Muscle layer of duodenum (tissue), 2 donors: ENCODE measurements around the gene SLC26A6.

Experiments used
- H3K27ac ChIP-seq: one replicate; pipeline ENCODE4 v1.7.0; 2013; ENCODE audit warnings: mild to moderate bottlenecking, low read length
- H3K27me3 ChIP-seq: one replicate; pipeline ENCODE4 v1.7.0; 2013; ENCODE audit warnings: low read depth, mild to moderate bottlenecking, control low read depth, low read length
- H3K36me3 ChIP-seq, 2 donors: one replicate each; pipeline ENCODE4 v1.7.0; 2013; ENCODE audit warnings: low read length in 2 of 2, control low read depth in 1 of 2, mild to moderate bottlenecking in 1 of 2; ENCODE audit not compliant: insufficient read depth in 2 of 2, control insufficient read depth in 1 of 2
- H3K4me1 ChIP-seq, 2 donors: one replicate each; pipeline ENCODE4 v1.7.0; 2013; ENCODE audit warnings: low read length in 2 of 2, mild to moderate bottlenecking in 2 of 2, control low read depth in 1 of 2, moderate library complexity in 1 of 2; ENCODE audit not compliant: insufficient read depth in 2 of 2, control insufficient read depth in 1 of 2
- H3K4me3 ChIP-seq, 2 donors: one replicate each; pipeline ENCODE4 v1.7.0; 2013; ENCODE audit warnings: low read length in 2 of 2, low read depth in 1 of 2, mild to moderate bottlenecking in 1 of 2
- H3K9me3 ChIP-seq, 2 donors: one replicate each; pipeline ENCODE4 v1.7.0; 2013; ENCODE audit warnings: low read length in 2 of 2, control low read depth in 1 of 2, mild to moderate bottlenecking in 1 of 2; ENCODE audit not compliant: control insufficient read depth in 1 of 2
- donor health status: healthy.

Gene SLC26A6

DNA sequence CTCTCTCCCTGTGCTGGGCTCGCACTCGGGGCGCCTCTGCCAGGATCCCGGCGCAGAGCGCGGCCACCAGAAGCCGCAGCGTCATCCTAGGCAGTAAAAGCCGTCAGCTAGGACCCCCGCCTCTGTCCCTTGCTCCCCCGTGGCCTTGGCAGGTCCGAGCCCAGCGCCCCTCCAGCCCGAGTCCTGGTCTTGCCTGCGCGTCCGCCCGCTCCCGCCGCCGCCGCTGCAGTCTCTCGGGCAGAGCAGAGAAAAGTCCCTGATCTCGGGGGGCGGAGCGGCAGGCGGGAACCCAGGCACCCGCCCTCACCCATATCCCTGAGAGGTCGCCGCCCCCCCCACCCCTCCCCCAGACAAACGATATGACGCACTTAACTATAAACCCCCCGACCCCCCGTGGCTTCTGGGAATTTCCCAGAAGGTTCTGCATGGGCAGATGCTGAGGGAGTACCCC is 40.2 kb downstream of the SLC26A6 start, which contains the start of gene COL7A1:
COL7A1 (minus strand) TSS at position 255 of the 451 bp plus-strand sequence; CDS start at position 85, 170 bp downstream.
- Histone ChIP-seq H3K36me3 (peaks cover 25 to 26% of the 10 kb centered on the region in 2 donors), H3K4me1 (peaks cover 13 to 42% of the 10 kb centered on the region in 2 donors), H3K9me3 (no peaks in the 10 kb centered on the region), H3K27me3 (peaks cover 4% of the 10 kb centered on the region), H3K4me3 (peak within 1 kb of the TSS; percentile 21 to 53), H3K27ac (peak within 1 kb of the TSS; percentile 16)

DNA sequence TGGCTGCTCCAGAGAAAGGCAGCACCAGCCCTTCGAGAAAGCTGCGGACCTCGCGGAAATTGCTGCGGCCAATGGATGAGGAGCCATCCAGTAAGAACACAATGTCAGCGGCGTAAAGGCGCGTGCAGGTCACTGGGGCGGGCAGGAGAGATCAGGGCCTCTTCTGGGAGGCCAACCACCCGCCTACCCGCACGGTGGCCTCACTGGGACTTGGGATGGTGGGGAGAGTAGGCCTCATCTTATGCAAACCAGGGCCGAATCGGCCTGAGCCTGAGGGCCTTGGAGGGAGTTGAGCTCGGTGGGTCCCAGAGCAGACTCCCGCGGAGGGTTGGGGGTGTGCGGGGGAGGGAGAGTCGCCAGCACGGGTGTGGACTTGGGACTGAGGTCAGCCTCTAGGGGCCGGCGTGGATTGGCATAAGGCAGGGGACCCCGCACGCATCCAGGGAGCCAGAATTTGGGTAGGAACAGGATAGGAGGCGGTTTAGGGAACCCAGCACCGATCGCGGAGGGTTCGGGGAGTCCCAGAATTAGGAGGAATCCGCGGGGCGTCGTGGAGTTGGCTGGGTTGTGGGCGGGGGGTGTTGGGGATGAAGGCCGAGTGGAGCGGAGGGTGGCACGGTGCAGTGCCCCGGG is 40.7 kb downstream of the SLC26A6 start:
- Histone ChIP-seq H3K27me3 (peaks cover 4% of the 10 kb centered on the region), H3K27ac (no peak overlapping the region), H3K4me3 (peak overlapping the region; percentile 21 to 53), H3K36me3 (peaks cover 20 to 21% of the 10 kb centered on the region in 2 donors), H3K4me1 (peaks cover 13 to 36% of the 10 kb centered on the region in 2 donors), H3K9me3 (no peaks in the 10 kb centered on the region)

DNA sequence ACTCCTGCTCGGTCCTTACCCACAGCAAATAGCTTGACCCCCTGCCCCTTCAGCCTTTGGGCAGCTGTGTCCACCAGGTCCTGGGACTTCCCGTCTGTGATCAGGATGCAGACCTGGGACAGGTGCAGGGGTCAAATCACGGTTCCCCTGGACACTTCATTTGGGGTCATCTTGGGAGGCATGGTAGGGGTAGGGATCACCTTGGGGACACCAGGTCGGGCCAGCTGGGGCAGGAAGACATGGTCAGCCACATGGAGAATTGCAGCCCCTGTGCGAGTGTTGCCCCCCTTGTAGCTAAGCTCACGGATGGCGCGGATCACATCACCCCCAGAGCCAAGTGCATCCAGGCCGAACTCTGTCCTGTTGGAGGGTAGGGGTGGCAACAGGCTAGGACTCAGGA is 41.9 kb downstream of the SLC26A6 start:
- Histone ChIP-seq H3K36me3 (peaks cover 8 to 10% of the 10 kb centered on the region in 2 donors), H3K9me3 (no peaks in the 10 kb centered on the region), H3K27me3 (peaks cover 4% of the 10 kb centered on the region), H3K4me3 (no peak overlapping the region), H3K27ac (no peak overlapping the region), H3K4me1 (peaks cover 4 to 24% of the 10 kb centered on the region in 2 donors)

DNA sequence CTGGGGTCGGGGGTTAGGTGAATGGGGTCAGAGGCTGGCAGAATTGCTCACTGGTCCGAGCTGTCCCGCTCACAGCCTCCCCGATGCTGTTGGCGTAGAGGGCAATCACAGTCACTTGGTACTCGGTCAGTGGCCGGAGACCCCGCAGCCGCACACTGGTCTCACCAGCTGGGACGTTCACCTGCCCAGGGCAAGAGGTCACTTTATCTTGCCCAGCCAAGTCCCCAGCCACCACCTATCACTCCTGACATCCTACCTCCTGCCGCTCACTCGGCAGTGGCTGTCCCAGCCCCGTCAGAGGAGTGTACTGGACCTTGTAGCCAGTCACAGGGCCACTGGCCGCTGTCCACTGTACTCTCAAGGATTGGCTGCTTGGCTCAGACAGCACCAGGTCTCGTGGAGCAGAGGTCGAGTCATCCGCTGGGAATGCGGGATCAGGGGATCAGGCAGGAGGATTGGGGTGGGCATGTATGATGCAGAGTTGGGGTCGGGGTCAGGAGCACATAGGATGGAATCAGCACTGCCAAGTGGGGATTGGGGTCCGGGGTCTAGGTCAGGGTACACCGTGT is 42.7 kb downstream of the SLC26A6 start:
- no peak overlapping the region for H3K4me3 ChIP-seq
- H3K36me3 ChIP-seq = peaks cover under 1 to 4% of the 10 kb centered on the region in 2 donors
- no peaks in the 10 kb centered on the region for H3K9me3 ChIP-seq
- no peak overlapping the region for H3K27ac ChIP-seq
- H3K4me1 ChIP-seq = peaks cover 4 to 17% of the 10 kb centered on the region in 2 donors
- peaks cover 4% of the 10 kb centered on the region for H3K27me3 ChIP-seq

DNA sequence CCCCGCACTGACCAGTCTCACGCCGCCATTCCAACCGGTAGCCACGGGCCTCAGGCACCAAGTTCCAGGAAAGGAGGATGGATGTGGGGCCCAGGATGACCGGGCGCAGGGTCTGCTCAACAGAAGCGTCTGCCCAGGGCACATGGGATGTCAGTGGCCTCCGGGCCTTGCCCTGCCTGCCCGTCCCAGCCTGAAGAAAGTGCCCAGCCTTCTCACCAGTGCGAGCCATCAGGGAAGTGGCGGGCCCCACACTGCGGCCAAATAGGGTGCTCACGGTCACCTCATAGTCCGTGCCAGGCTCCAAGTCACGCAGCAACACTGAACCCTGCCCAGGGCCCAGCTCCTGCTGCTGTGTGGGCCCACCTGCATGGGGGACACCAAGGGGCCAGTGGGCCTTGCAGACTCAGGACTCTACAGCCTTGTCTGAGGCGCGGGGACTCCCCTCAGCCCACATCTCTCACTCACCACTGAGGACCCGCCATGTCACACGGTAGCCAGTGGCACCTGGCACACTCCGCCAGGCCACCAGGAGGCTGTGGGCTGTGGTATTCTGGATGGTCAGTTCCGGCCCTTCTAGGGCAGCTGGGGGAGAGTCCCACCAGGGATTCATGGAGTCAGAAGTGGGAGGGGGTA is 43.3 kb downstream of the SLC26A6 start:
- H3K4me3 ChIP-seq = no peak overlapping the region
- H3K4me1 ChIP-seq = peaks cover 4 to 16% of the 10 kb centered on the region in 2 donors
- no peak overlapping the region for H3K27ac ChIP-seq
- H3K36me3 ChIP-seq = peaks cover 0 to 3% of the 10 kb centered on the region in 2 donors
- H3K27me3 ChIP-seq = peaks cover 4% of the 10 kb centered on the region
- no peaks in the 10 kb centered on the region for H3K9me3 ChIP-seq

DNA sequence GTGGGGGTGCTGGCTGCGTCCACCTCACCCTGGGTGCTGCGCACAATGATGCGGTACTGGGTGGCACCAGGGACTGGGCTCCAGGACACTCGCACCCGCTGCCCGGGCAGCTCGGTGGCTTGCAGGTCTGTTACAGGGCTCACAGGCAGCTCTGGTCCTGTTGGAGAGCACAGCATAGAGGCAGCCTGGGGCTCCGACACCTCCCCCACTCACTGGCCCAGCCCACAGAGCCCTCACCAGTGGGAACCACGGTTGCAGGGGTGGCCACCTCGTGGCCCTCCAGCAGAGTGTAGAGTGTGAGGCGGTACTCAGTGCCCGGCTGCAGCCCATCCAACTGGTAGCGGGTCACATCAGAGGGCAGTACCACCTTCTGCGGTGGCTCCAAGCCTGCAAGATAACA is 43.8 kb downstream of the SLC26A6 start:
- no peak overlapping the region for H3K27ac ChIP-seq
- no peaks in the 10 kb centered on the region for H3K9me3 ChIP-seq
- H3K4me3 ChIP-seq = no peak overlapping the region
- H3K36me3 ChIP-seq = peaks cover 0 to 8% of the 10 kb centered on the region in 2 donors
- peaks cover 4% of the 10 kb centered on the region for H3K27me3 ChIP-seq
- H3K4me1 ChIP-seq = peaks cover 4 to 16% of the 10 kb centered on the region in 2 donors

DNA sequence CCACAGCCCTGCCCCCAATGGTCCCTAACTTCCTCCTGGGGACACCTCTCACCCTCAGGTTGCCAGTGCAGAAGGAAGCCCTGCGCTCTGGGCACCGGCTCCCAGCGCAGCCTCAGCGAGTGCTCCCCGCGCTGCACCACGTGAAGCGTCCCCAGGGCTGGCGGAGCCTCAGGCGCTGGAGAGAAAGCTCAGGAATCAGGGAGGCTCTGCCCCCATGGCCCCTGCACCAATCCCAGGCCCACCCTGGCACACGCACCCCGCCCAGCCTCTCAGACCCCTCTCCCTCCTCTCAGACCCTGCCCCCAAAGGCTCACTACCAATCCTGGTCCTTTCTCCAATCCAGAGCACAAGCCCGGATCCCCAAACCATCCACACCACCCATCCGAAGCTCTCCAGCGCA is 47.0 kb downstream of the SLC26A6 start:
- H3K36me3 ChIP-seq = peaks cover 0 to 8% of the 10 kb centered on the region in 2 donors
- H3K9me3 ChIP-seq = no peaks in the 10 kb centered on the region
- no peak overlapping the region for H3K4me3 ChIP-seq
- H3K27ac ChIP-seq = no peak overlapping the region
- no peaks in the 10 kb centered on the region for H3K27me3 ChIP-seq
- no peaks in the 10 kb centered on the region for H3K4me1 ChIP-seq

DNA sequence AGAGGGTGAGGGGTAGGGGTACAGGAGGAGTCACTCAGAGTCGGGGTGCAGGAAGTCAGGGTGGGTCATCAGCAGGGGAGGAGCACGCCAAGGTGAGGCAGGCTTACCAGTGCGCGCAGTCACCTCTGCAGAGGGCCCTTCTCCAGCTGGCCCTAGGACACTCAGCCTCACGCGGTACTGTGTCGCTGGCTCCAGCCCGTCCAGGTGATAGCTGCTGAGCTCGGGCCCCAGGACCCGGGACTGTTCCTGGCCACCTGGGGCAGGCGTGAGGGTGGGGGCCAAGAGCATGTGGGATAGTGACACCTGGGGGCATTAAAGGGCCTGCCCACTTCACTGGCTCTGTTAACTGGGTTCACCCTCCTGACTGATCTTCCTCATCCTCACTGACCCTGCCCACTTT is 47.6 kb downstream of the SLC26A6 start:
- H3K27ac ChIP-seq = no peak overlapping the region
- no peak overlapping the region for H3K4me3 ChIP-seq
- H3K36me3 ChIP-seq = peaks cover 0 to 8% of the 10 kb centered on the region in 2 donors
- no peaks in the 10 kb centered on the region for H3K27me3 ChIP-seq
- no peaks in the 10 kb centered on the region for H3K4me1 ChIP-seq
- no peaks in the 10 kb centered on the region for H3K9me3 ChIP-seq

DNA sequence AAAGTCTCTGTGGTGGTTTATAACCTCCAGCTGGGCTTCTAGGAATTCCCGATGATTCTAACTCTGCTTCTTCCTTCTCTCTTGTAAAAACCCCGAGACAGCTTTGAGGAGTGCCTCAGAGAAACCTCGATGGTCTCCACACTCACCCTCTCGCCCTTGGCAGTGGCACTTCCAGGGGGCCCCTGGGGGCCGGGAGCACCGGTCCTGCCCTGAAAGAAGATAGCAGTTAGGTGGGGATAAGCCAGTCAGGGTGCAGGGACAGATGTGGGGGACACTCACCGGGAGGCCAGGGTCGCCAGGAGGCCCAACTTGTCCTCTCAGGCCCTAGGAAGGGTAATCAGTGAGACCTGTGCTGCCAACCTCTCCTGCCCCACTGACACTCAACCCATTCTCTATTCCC is 49.9 kb downstream of the SLC26A6 start:
- H3K36me3 ChIP-seq = peaks cover 0 to 8% of the 10 kb centered on the region in 2 donors
- H3K27me3 ChIP-seq = no peaks in the 10 kb centered on the region
- H3K9me3 ChIP-seq = no peaks in the 10 kb centered on the region
- no peak overlapping the region for H3K4me3 ChIP-seq
- H3K4me1 ChIP-seq = no peaks in the 10 kb centered on the region
- H3K27ac ChIP-seq = no peak overlapping the region

DNA sequence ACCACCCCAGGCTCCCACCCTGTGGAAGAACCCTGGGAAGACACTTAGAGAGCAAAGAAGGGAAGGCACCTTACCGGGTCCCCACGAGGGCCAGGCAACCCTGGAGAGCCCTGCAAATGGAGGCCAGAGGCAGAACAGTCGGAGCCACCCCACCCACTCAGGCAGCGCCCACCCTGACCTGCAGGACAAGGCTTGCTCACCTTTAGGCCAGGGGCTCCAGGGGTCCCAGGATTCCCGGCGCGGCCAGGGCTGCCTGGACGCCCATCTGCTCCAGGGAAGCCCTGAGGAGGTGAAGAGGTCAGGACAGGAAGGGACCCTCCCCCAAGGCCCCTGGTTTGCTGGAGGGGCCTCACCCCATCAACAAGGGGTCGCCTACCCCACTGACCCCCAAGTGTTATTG is 50.4 kb downstream of the SLC26A6 start:
- Histone ChIP-seq H3K9me3 (no peaks in the 10 kb centered on the region), H3K27ac (no peak overlapping the region), H3K27me3 (no peaks in the 10 kb centered on the region), H3K4me1 (no peaks in the 10 kb centered on the region), H3K36me3 (peaks cover 0 to 8% of the 10 kb centered on the region in 2 donors), H3K4me3 (no peak overlapping the region)

DNA sequence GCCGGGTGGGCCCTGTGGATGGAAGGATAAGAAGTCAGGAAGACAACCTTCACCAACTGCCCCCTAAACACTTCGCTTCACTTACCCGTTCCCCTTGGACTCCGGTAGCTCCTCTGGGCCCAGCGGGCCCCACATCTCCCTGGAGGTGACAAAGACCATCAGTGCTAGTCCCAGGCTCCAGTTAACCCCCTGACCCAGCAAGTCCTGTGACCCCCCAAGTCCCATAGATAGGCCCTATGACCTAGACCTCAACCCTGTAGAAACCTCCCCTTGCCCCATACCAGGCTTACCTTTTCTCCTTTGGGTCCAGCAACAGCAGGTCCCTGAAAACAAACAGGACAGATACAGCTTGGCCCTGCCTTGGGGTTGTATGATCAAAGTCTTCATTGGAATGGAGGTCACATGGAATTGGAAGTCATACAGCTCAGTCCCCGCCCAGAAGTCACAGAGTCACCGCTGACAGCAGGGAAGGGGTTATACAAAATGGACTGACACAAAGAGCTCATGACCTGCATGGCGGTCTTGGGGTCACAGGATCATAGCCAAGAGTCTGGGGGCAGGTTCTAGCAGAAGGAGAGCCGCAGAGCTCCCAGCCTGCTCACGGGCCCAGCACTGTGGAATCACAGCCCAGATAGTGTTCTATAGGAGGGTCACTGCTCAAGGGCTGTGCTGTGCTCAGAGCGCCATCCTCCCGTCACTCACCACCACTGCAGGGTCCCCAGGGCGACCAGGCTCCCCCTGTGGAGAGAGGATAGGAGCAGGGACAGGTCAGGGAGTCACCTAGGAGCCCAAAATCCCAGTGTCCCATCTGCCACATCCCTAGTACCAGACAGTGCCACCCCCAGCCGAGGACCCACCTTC is 53.4 kb downstream of the SLC26A6 start:
- H3K9me3 ChIP-seq = no peaks in the 10 kb centered on the region
- H3K36me3 ChIP-seq = peaks cover 0 to 3% of the 10 kb centered on the region in 2 donors
- no peak overlapping the region for H3K27ac ChIP-seq
- H3K27me3 ChIP-seq = no peaks in the 10 kb centered on the region
- no peak overlapping the region for H3K4me3 ChIP-seq
- H3K4me1 ChIP-seq = no peaks in the 10 kb centered on the region
